H1 (cell line): Measurements from ENCODE around the gene ATAD3B. TPM values are rescaled to one million over a fixed set of nuclear protein-coding genes. Genes with fewer than 3 reads are reported as not detected.

Source experiments
- CTCF ChIA-PET: fragments of 300-600 bp; sonication (Branson Sonifier 250); formaldehyde crosslinking; loops from one replicate; lab custom pipeline; 2021; ENCODE audit not compliant: partially characterized antibody; lab: Charles Lee
- POLR2A ChIA-PET: fragments of 300-600 bp; sonication (Branson Sonifier 250); formaldehyde crosslinking; loops from one replicate; lab custom pipeline; 2021; ENCODE audit warnings: inconsistent platforms; ENCODE audit not compliant: partially characterized antibody; lab: Charles Lee
- DNase-seq, 2 experiments: peaks; one replicate each; pipeline versions ENCODE4 v3.0.0 to v3.0.0-alpha.2; 2010 to 2022; ENCODE audit warnings: low spot score in 2 of 2, low read depth in 1 of 2, mixed read lengths in 1 of 2
- FAIRE-seq: peaks from 2 replicates; lab custom pipeline; 2011; peaks lifted over from hg19 to GRCh38; lab: Jason Lieb, UNC
- H2AFZ ChIP-seq: 2 replicates; pipeline ENCODE4 v1.8.1; 2012; ENCODE audit warnings: low read length, inconsistent platforms
- H2AK5ac ChIP-seq: 2 replicates; pipeline ENCODE4 v1.6.1; 2013; ENCODE audit warnings: low read depth, low read length
- H2BK120ac ChIP-seq: replicated peaks from 2 replicates; pipeline ENCODE3; 2013; ENCODE audit warnings: low read depth, low read length, inconsistent platforms
- H2BK12ac ChIP-seq: 2 replicates; pipeline ENCODE4 v1.6.1; 2013; ENCODE audit warnings: low read depth, low read length
- H2BK15ac ChIP-seq: 2 replicates; pipeline ENCODE4 v1.6.1; 2013; ENCODE audit warnings: low read length
- H2BK20ac ChIP-seq: 2 replicates; pipeline ENCODE4 v1.6.1; 2013; ENCODE audit warnings: low read length
- H2BK5ac ChIP-seq: 2 replicates; pipeline ENCODE4 v1.6.1; 2013; ENCODE audit warnings: low read depth, low read length
- H3K14ac ChIP-seq: 2 replicates; pipeline ENCODE4 v1.6.1; 2013; ENCODE audit warnings: inconsistent platforms; ENCODE audit not compliant: insufficient read length
- H3K18ac ChIP-seq: 2 replicates; pipeline ENCODE4 v1.6.1; 2013; ENCODE audit warnings: low read length; ENCODE audit errors: extremely low read depth
- H3K23ac ChIP-seq: 2 replicates; pipeline ENCODE4 v1.6.1; 2013; ENCODE audit warnings: inconsistent platforms; ENCODE audit not compliant: insufficient read length
- H3K23me2 ChIP-seq: 2 replicates; pipeline ENCODE4 v1.6.1; 2013; ENCODE audit warnings: low read depth, low read length
- H3K27ac ChIP-seq: 2 replicates; pipeline ENCODE4 v1.6.1; 2011; ENCODE audit warnings: low read depth, low read length, inconsistent platforms
- H3K27me3 ChIP-seq, 4 experiments: replicated peaks in 1 of 4; 1 replicate in 1 of 4; 2 replicates in 3 of 4; pipeline versions ENCODE4 v1.6.1 to v1.8.1; 2011 to 2013; ENCODE audit warnings: low read length in 3 of 4, mild to moderate bottlenecking in 3 of 4, inconsistent platforms in 2 of 4, mixed read lengths in 2 of 4, moderate library complexity in 1 of 4; ENCODE audit not compliant: control insufficient read depth in 3 of 4, insufficient read depth in 3 of 4; ENCODE audit errors: extremely low read depth in 1 of 4
- H3K36me3 ChIP-seq, 4 experiments: 2 replicates each; pipeline versions ENCODE4 v1.6.1 to v1.8.1; 2011 to 2013; ENCODE audit warnings: mild to moderate bottlenecking in 4 of 4, low read length in 3 of 4, moderate library complexity in 2 of 4, control low read depth in 1 of 4, inconsistent platforms in 1 of 4; ENCODE audit not compliant: insufficient read depth in 4 of 4, control insufficient read depth in 2 of 4
- H3K4ac ChIP-seq: replicated peaks from 2 replicates; pipeline ENCODE3; 2013; ENCODE audit warnings: low read length, low read depth, mixed read lengths, inconsistent platforms; ENCODE audit not compliant: insufficient read length
- H3K4me1 ChIP-seq, 4 experiments: replicated peaks in 1 of 4; 1 replicate in 1 of 4; 2 replicates in 3 of 4; pipeline versions ENCODE4 v1.6.1 to v1.8.1; 2011 to 2013; ENCODE audit warnings: low read length in 3 of 4, inconsistent platforms in 2 of 4, mixed read lengths in 1 of 4; ENCODE audit not compliant: insufficient read depth in 4 of 4, control insufficient read depth in 3 of 4
- H3K4me2 ChIP-seq, 2 experiments: 2 replicates each; pipeline versions ENCODE4 v1.6.1 to v1.8.1; 2011 to 2013; ENCODE audit warnings: low read depth in 2 of 2, low read length in 2 of 2, control low read depth in 1 of 2, inconsistent platforms in 1 of 2, mild to moderate bottlenecking in 1 of 2; ENCODE audit not compliant: insufficient read depth in 1 of 2
- H3K4me3 ChIP-seq, 4 experiments: fragments of 200-600, 300-600 bp in 1 of 4; sonication (generic), shearing (Covaris generic), sonication (Bioruptor Twin) in 1 of 4; 2 replicates each; pipeline versions ENCODE4 v1.5.1 to v1.8.1; 2011 to 2016; ENCODE audit warnings: low read length in 4 of 4, low read depth in 3 of 4, control low read depth in 2 of 4, inconsistent platforms in 2 of 4, mild to moderate bottlenecking in 2 of 4, mixed read lengths in 1 of 4, moderate library complexity in 1 of 4; ENCODE audit not compliant: insufficient read depth in 2 of 4; ENCODE audit errors: extremely low read depth in 1 of 4
- H3K56ac ChIP-seq: replicated peaks from 2 replicates; pipeline ENCODE3; 2013; ENCODE audit warnings: low read depth, mild to moderate bottlenecking, mixed read lengths, low read length, inconsistent platforms; ENCODE audit not compliant: insufficient read length
- H3K79me1 ChIP-seq: 2 replicates; pipeline ENCODE4 v1.6.1; 2013; ENCODE audit warnings: low read depth, low read length, control low read depth
- H3K79me2 ChIP-seq, 2 experiments: 2 replicates each; pipeline versions ENCODE4 v1.6.1 to v1.8.1; 2012 to 2013; ENCODE audit warnings: low read length in 2 of 2, mild to moderate bottlenecking in 2 of 2, inconsistent platforms in 1 of 2; ENCODE audit not compliant: insufficient read depth in 2 of 2, control insufficient read depth in 1 of 2
- H3K9ac ChIP-seq, 4 experiments: replicated peaks in 1 of 4; 1 replicate in 1 of 4; 2 replicates in 3 of 4; pipeline versions ENCODE4 v1.6.1 to v1.8.1; 2011 to 2013; ENCODE audit warnings: low read depth in 3 of 4, low read length in 3 of 4, control low read depth in 2 of 4, mild to moderate bottlenecking in 2 of 4, moderate library complexity in 2 of 4, inconsistent platforms in 1 of 4; ENCODE audit errors: extremely low read depth in 1 of 4
- H3K9me3 ChIP-seq, 2 experiments: 2 replicates each; pipeline versions ENCODE4 v1.6.1 to v1.8.1; 2012 to 2013; ENCODE audit warnings: mild to moderate bottlenecking in 2 of 2, moderate library complexity in 2 of 2, control low read depth in 1 of 2, inconsistent platforms in 1 of 2, low read depth in 1 of 2, low read length in 1 of 2, mixed read lengths in 1 of 2; ENCODE audit not compliant: insufficient read depth in 2 of 2
- H4K20me1 ChIP-seq, 2 experiments: replicated peaks in 1 of 2; 2 replicates each; pipeline versions ENCODE3 to v1.8.1; 2011 to 2013; ENCODE audit warnings: inconsistent platforms in 2 of 2, low read length in 2 of 2, mild to moderate bottlenecking in 1 of 2; ENCODE audit not compliant: insufficient read depth in 2 of 2, control insufficient read depth in 1 of 2
- H4K5ac ChIP-seq: 2 replicates; pipeline ENCODE4 v1.6.1; 2013; ENCODE audit warnings: low read length, low read depth, mixed read lengths, inconsistent platforms; ENCODE audit not compliant: insufficient read length
- H4K8ac ChIP-seq: 2 replicates; pipeline ENCODE4 v1.8.0; 2013; ENCODE audit warnings: mild to moderate bottlenecking, moderate library complexity, low read length, inconsistent platforms; ENCODE audit not compliant: insufficient read depth; ENCODE audit errors: extremely low read depth
- H4K91ac ChIP-seq: replicated peaks from 2 replicates; pipeline ENCODE3; 2013; ENCODE audit warnings: low read length, mixed read lengths, inconsistent platforms; ENCODE audit not compliant: insufficient read length
- CREB1 ChIP-seq: IDR thresholded peaks from 2 replicates; pipeline ENCODE4 v1.6.1; 2012; ENCODE audit warnings: inconsistent platforms
- CTBP2 ChIP-seq: IDR thresholded peaks from 2 replicates; pipeline ENCODE4 v1.7.0; 2011; ENCODE audit warnings: borderline replicate concordance, mild to moderate bottlenecking, moderate library complexity, mixed read lengths, low read length; ENCODE audit not compliant: insufficient read depth, insufficient read length
- GTF2F1 ChIP-seq: IDR thresholded peaks from 2 replicates; pipeline ENCODE4 v1.6.1; 2012; ENCODE audit warnings: low read depth, low read length, improper control_type of control experiment, borderline replicate concordance
- MAX ChIP-seq: IDR thresholded peaks from 2 replicates; pipeline ENCODE4 v1.6.1; 2012; ENCODE audit warnings: inconsistent platforms
- NANOG ChIP-seq: IDR thresholded peaks from 2 replicates; pipeline ENCODE4 v1.6.1; 2011; ENCODE audit warnings: low read length, low read depth, mild to moderate bottlenecking, inconsistent platforms; ENCODE audit not compliant: insufficient read depth, poor library complexity, severe bottlenecking
- SP4 ChIP-seq: IDR thresholded peaks from 2 replicates; pipeline ENCODE4 v1.6.1; 2012; ENCODE audit warnings: low read length, inconsistent platforms
- TCF12 ChIP-seq: IDR thresholded peaks from 2 replicates; pipeline ENCODE4 v1.6.1; 2011; ENCODE audit warnings: low read depth, mild to moderate bottlenecking, low read length
- WGBS, 2 experiments: shearing (Covaris generic) in 1 of 2; methylation state at CpG; one replicate each; pipeline versions ENCODE4 v1.1.6 to v1.1.7; 2013 to 2015; ENCODE audit warnings: low lambda C conversion rate in 2 of 2, mixed read lengths in 2 of 2, inconsistent platforms in 1 of 2, low coverage in 1 of 2, missing lambda C conversion rate in 1 of 2; ENCODE audit not compliant: insufficient replicate concordance in 2 of 2, insufficient coverage in 1 of 2, insufficient read length in 1 of 2; ENCODE audit errors: extremely low coverage in 1 of 2, missing lambda C conversion rate in 1 of 2; 5-methylcytosine and 5-hydroxymethylcytosine counted together
- polyA plus RNA-seq, 7 experiments: library from polyadenylated mRNA; depleted of rRNA in 3 of 7; stranded (reverse) in 5 of 7; unstranded in 2 of 7; fragments of >200 nt in 5 of 7; fragments of 200-250 nt in 2 of 7; gene quantifications; 1 replicate in 5 of 7; 2 replicates in 1 of 7; 4 replicates in 1 of 7; pipeline versions ENCODE4 v1.2.1 to v1.2.3, GENCODE V29; 2011 to 2013; ENCODE audit warnings: missing spikeins in 2 of 7, mixed read lengths in 2 of 7
- total RNA-seq: library from RNA; stranded (reverse); fragmentation: NEBNext Ultra II Directional; extraction: Animal tissue kit (Norgen Biotek cat#: 25700); gene quantifications from 2 replicates; pipeline ENCODE4 v1.2.1, GENCODE V29; 2021

The ATAD3B gene
- total and polyA plus RNA-seq, 2 of the 8 experiments (the other 6 are each of a cell fraction or from before 2014, with no cell fraction given), result 31.3 to 63.0 TPM

GRCh38 chr1:1428174-1428573 is 43.4 kb upstream of the ATAD3B start:
- ChIA-PET CTCF (interaction anchor here (0.6 to 4.4 kb wide), 5 partner anchors 12 to 76 kb away, joined by 3 to 36 read pairs (median 3); no protein-coding TSS in a partner anchor), POLR2A (interaction anchor here (0.9 to 22.9 kb wide), 11 partner anchors 8 to 149 kb away, joined by 3 to 515 read pairs (median 4); partner anchors contain the start of genes CCNL2 and MRPL20)

More at GRCh38 chr1:1428174-1428573, 43.4 kb upstream of the ATAD3B start:
- FAIRE-seq (no peak), DNase-seq (no peak)
- H3K23ac ChIP-seq, result no peak overlapping the region
- no peak overlapping the region for H3K9ac ChIP-seq
- peaks cover 0 to 43% (median 27%) of the 10 kb centered on the region in 4 experiments; a peak in 6 of 7 replicates for H3K4me1 ChIP-seq
- H3K27me3 ChIP-seq, result no peaks in the 10 kb centered on the region
- peaks cover 6% of the 10 kb centered on the region; the same call in 1 of the 2 replicates for H3K23me2 ChIP-seq
- no peak overlapping the region for H3K4ac ChIP-seq
- H4K20me1 ChIP-seq, result no peaks in the 10 kb centered on the region
- no peak overlapping the region for H3K4me3 ChIP-seq
- H3K9me3 ChIP-seq, result peaks cover 0 to 3% of the 10 kb centered on the region in 2 experiments; a peak in 1 of 4 replicates
- H3K4me2 ChIP-seq, result no peak overlapping the region
- H2BK5ac ChIP-seq, result no peak overlapping the region
- no peaks in the 10 kb centered on the region for H3K79me1 ChIP-seq
- no peaks in the 10 kb centered on the region for H3K79me2 ChIP-seq
- H2BK20ac ChIP-seq, result 0 out of 2 replicates have a peak overlapping the region, but pooled peaks have one; percentile 3
- H3K36me3 ChIP-seq, result no peaks in the 10 kb centered on the region; a peak in 1 of 8 replicates
- no peak overlapping the region for H4K5ac ChIP-seq
- no peak overlapping the region; the same call in 1 of the 2 replicates for H2AK5ac ChIP-seq
- H3K18ac ChIP-seq, result no peak overlapping the region
- WGBS, 2 experiments, result 87% methylated on average over 13 of the region's 19 CpGs; no CpG with 5 or more reads in 1 of the 2 experiments
- no peak overlapping the region for H2AFZ ChIP-seq
- peak overlapping the region; percentile 74; the same call in 1 of the 2 replicates for H2BK15ac ChIP-seq
- H3K27ac ChIP-seq, result no peak overlapping the region
- H3K56ac ChIP-seq, result no peak overlapping the region
- peak overlapping the region; percentile 36 for H4K91ac ChIP-seq
- H2BK12ac ChIP-seq, result no peak overlapping the region
- TF ChIP-seq NANOG (no peak), SP4 (no peak), GTF2F1 (no peak), CREB1 (no peak), CTBP2 (no peak), MAX (no peak), TCF12 (no peak)
- H4K8ac ChIP-seq, result no peak overlapping the region
- no peak overlapping the region for H2BK120ac ChIP-seq
- H3K14ac ChIP-seq, result no peak overlapping the region
